HG03354 (cell line): ENCODE measurements around the gene TNS1.

ENCODE experiments used
- ATAC-seq: cut with Tn5 transposase; IDR thresholded peaks from one replicate; pipeline ENCODE4 v1.9.1; 2021; ENCODE audit warnings: mild to moderate bottlenecking; ENCODE audit not compliant: unreplicated experiment, poor library complexity, severe bottlenecking

TNS1 gene

DNA sequence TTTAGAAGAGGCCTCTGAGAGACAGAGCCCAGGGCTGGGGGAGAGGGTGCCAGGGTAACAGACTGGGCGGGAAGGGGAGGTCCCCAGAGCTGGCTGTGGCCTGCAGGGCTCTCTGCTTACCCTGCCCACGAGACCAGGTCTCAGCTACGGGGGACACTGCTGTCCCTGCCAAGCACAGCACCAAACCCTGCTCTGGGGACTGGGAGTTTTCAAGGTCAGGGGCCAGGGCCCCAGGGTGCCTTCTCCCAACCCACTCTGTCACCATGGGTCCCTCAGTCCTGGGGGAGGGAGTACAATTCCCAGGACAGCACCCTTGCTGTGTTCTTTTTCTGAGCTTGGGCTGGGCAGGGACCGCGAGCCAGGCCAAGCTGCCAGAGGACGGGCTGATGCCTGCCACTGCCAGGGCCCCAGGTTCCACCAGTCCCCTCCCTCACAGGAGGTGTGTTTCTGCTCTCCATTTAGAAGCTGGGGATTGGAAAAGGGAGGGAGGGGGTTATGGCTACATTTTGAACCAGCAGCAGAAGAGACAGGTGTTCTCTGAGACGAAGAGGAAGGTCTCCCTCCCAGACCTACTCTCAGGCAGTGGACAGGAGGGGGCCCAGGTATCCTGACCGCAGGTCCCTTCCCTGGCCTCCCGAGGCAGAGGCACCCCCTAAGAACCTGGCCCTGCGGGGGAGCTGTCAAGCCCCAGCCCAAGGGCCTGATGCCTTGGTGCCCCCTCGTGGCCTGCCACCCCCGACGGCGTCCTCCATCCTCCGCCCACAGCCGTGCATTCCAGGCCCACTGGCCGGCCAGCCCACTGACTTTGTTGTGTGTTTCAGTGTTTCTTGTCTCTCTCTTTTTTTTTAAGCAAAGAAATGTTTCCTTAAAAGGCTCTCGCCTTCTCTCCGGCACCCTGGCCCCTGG lies 80.4 kb downstream of the TNS1 start:
- no peak for ATAC-seq

DNA sequence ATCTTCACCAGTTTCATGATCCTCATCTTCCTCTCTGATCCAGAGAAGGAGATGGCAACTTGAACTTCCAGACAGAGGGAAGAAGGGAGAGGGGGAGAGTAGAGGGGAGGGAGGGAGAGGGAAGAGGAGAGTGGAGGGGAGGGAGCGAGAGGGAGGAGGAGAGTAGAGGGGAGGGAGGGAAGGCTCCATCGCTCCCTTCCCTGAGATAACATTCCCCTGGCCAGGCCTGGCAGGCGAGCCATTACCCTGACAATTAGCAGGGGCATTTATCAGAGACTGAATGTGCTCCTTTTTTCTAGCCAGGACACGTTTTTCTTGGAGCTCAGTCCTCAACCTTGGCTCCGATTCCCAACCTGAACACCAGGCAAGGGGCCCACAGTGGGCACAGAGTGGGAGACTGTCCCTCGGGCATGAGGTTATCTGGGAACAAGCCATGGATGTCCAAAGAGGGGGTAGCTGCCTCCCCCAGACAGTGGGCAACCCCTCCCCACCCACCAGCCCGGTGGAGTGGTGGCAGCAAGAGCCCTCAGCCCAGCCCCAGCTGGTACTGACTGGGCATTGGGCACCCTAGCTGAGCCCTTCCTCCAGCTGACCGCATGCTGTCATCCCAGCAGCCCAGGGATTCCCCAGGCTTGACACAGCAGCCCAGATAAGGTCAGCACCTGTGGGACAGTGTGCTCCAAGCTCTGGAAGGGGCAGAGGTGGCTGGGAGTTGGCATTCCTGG lies 81.8 kb downstream of the TNS1 start:
- no peak for ATAC-seq

DNA sequence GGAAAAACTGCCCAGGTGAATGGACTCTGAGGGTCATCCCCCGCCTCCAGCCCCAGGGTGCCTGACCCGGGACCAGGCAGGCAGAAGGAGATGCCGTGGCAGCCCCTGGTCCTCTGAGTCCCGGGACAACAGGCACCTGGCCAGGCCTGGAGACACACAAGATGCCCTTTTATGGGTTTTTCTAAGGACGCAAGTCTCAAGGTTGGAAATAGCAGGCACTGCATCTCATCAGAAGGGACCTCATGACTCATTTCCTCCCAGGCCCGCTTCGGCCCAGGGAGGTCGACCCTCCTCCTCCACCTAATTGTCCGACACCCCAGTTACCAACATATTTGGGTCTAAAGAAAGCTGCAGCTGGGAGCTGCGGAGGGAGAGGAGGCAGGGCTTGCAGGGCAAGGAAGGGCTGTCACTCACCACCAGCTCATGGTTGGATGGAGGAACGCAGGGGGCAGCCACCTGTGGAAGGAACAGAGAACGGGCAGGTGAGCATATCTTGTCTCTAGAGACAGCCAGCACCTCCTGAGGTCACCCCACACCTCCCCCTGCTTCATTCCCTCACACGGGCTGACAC lies 82.9 kb downstream of the TNS1 start:
- no peak for ATAC-seq

DNA sequence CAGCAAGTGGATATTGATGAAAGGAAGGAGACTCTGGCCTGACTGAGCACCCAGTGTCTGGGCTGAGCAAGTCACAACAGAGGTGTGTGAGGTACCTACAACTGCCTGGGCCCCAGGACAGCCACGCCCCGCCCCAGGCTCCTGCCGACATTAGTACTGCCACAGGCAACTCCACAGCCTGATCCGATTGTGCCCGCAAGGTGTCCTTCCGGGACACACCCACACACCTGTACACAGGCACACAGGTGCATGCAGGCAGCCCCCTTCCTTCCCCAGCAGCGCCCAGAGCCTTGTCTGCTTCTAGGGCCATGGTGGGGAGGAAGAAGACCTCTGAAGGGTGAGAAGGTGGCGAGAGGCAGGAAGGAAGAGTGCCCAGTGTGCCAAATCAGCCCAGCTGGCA lies 83.6 kb downstream of the TNS1 start:
- no peak for ATAC-seq

GRCh38 chr2:217918308-217919024 lies 84.3 kb downstream of the TNS1 start:
- ATAC-seq, result no peak

DNA sequence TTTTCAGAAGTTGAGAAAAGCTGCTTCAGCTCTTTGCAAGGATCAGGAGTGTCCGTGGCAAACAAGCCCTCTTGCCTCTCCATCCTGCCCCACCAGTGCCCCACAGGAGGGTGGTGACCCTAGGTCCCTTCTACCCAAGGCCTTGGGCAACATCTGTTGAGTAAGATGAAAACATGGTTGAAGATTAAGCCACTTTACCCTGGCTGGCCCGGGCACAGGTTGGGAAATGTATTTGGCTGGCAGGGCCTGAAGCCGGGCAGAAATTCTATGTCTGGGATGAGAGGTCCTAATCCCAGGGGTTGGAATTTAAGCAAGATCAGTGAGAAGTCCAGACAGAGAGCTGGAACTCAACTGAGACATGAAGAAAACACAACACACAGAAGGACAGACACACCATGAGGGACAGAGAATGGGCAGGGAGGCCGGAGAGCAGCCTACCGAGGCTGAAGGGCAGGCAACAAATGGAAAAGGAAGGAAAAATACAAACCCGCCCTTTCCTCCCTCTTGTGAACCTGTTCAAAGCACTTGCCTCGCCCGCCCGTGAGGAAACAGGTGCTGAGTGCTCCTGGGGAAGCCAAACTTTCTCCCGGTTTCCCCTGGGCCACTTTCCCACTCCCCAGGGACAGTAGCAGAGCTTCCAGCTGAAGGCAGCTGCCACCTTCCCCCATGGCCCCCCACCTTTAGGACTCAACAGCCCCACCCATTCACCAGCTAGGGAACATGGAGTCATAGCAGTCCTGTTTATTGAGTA lies 86.1 kb downstream of the TNS1 start:
- ATAC-seq, result no peak

DNA sequence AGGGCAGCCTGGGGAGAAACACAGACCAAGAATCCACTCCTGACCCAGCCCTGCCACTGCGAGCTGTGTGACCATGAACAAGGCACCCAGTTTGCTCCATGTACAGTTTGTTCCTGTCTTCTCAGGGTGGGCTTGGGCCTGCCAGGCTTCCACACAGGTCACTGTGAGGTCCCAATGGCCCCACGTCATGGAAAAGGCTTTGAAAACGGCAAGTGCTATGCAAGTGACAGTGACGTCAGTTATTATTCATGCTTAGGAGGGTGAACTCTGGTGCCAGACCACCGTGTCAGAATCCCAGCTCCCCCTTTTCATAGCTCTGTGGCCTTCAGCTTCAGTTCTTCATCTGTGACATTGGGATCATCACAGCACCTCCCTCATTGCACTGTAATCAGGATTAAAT lies 87.1 kb downstream of the TNS1 start:
- no peak for ATAC-seq

DNA sequence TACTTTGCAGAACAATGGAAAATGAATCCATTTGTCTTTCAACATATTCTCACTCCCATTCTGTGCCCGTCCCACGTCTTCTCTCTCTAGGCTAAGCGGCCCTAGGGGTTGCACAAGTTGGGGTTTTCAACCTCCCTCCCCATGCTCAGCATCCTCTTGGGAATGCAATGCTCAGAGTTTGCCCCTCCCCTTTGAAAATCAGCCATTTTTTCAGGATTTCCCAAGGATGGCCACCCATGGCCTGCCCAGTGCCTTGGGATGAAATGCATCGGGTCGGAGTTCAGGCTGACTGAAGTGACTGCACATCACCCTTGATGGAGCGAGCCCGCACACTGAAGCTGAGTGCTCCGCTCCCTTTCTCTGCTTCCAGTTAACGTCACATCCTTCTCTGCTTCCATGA lies 87.9 kb downstream of the TNS1 start:
- no peak for ATAC-seq

DNA sequence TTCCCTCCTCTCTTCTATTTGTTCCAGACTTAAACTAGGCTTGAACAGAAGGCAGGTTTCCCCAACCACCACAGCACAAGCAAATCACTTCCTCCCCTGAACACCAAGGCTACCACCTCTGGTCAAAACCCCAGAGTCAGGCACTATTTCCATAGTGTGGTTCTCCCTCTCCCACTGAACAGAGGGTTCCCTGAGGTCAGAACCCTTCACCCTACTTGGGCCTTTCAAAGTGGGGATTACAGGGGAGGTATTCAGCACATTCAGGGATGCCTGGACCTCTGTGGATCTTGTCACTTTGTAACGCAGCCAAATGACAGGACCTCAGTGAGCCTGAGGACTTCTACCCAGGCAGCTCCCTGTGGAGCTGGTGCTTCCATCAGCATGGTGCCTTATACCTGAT lies 88.7 kb downstream of the TNS1 start:
- no peak for ATAC-seq

- ATAC-seq, result no peak
Observed at GRCh38 chr2:217913436-217913835, 89.4 kb downstream of the TNS1 start.

DNA sequence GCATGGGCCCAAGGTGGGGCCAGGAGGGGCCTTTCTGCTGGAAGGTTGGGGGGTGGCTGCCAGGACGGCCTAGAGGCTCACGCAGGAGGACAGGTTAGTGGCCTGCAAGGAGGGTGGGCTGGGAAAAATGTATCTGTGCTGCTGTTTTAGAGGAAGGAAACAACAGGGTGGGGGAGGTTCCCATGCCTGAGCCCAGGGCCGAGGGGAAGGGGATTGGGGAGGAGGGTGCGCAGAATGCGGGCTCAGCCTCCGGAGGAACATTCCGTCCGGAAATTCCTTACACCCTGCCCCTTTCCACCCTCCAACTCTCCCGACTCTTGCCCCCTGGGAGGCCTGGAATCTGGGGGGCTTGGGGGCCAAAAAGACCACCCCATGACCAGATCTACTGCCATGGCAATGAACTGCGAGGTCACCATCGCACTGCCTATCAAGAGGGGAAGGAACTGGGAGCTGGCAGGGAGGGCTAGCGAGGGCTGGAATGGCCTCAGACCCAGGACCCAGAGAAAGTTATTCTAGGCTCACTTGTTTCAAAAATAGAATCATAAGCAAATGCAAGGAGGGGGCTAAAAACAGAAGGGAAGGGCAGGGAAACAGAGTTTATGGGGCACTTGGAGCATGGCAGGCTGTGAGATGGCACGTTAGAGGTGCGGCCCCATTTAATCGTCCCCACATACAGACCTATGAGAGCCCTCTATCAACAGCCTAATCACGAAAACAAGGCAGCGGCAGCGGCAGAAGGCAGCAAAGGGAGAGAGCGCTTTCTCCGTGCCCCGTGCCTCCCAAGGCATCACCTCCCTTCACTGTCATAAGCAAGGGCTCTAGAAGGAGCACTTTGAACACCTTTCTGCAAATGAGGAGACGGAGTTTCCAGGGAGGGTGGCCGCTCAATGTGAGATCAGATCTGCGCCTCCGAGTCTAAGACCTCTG lies 90.4 kb downstream of the TNS1 start:
- ATAC-seq, result no peak

GRCh38 chr2:217911283-217912097 lies 91.3 kb downstream of the TNS1 start:
- ATAC-seq, result no peak

DNA sequence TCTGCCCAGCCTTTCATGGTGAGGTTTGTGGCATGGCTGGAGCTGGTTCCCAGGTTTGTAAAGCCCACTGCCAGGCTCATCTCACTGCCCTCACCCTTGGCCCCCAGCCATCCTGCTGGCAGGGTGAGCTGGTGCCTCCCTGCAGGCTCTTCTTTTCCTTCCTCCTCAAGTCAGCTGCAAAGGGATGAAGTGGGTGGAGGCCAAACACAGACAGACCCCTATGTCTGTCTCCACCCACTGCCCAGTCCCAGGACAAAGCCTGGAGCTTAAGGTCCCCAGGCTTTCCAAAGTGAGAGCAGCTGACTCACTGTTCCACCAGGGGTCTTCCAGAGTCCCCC lies 92.0 kb downstream of the TNS1 start:
- no peak for ATAC-seq

GRCh38 chr2:217909156-217909820 lies 93.5 kb downstream of the TNS1 start:
- ATAC-seq, result no peak

- ATAC-seq, result no peak
Observed at GRCh38 chr2:217908544-217908943, 94.3 kb downstream of the TNS1 start.

DNA sequence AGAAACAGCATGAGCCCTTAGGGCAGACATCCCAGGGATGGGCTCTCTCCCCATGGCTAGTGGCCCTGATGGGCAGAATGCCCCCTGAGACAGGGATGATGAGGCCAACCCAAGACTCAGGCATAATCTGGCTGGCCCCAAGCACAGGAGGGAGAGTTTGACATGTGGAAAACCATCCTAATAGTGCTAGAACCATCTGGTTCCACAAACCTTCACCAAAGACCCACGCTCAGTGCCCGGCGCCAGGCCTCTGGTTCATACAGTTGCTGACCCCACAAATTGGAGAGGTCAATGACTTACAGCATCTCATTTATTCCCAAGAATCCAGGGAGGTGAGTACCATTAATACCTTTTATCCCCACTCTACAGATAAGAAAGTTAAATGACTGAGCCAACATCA lies 95.5 kb downstream of the TNS1 start:
- ATAC-seq, result no peak

- ATAC-seq, result no peak
Observed at GRCh38 chr2:217906798-217907197, 96.0 kb downstream of the TNS1 start.
